GM18507 (cell line): ENCODE measurements around the gene GGACT.
"Not testable (repeated sequence)": the region's sequence is repeated elsewhere in the genome, so short reads cannot be mapped to it uniquely, and the experiment has no call there.

Experiments used
- DNase-seq: peaks from one replicate; pipeline ENCODE4 v3.0.0; 2011; ENCODE audit warnings: low read depth; ENCODE audit not compliant: insufficient read length; ENCODE audit errors: extremely low spot score
- FAIRE-seq: peaks from 2 replicates; lab custom pipeline; 2011; peaks lifted over from hg19 to GRCh38; lab: Jason Lieb, UNC

Gene GGACT

DNA sequence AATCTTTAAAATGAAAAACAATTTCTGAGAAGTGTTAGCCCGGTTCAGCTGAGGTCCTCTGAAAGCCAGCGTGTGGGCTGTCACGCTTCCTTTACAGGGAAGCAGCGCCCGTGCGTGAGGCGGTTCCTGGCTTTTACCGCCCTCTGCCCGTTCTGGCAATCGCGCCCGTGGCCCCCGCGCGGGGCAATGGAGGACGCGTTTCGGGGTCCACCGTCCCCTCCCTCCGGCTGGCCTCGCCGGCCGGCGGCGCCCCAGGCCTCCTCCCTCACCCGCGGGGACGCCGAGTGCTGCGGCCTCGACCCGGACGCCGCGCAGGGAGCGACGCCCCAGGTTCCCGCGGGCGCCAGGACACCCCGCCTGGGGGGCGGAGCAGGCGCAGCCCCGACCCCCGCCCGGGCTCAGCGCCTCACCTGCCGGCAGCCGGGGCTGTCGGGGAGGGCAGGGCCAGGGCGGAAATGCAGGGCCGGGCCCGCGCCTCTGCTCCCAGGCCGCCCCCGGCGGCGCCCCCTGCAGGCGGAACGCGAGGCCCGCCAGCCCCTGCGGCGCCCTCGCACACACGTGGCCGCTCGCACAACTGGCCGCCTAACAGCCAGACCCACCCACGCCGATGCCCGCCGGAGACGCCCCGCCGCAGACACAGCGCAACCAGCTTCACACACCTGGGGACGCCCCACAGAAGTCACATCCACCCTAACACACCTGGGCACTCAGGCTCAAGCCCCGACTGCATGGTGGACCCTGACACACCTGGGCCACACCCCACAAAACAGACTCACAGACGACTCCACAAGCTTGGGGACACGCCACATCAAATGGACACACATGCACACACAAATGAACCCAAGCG lies at the start of gene GGACT:
Gene GGACT (minus strand): TSS at position 459 of the 847 bp plus-strand sequence. CDS start 56,198 bp downstream, outside the sequence.
- DNase-seq: peak; percentile 84

DNA sequence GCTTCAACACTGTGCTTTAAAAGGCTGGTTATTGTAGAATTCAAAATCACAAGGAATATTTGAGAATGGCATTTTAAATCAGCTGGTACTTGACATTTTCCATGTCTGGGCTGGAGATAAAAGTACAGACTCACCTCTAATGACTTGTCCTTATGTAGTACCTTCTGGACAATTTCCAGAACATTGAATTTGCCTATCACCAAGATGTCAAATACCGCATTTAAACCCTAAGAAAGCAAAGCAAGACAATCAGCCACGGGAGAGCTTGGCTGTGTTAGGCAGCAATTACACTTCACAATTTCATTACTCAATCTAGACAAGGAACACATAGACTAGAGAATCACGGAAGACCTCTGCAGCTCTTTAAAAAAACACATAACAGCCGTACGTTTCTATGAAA lies 49.2 kb upstream of the GGACT start:
- no peak for FAIRE-seq
- no peak for DNase-seq

More for the DNA sequence above, at the start of gene GGACT:
- FAIRE-seq: peak; percentile 75

- no peak for DNase-seq
Observed at GRCh38 chr13:100637380-100637779, 48.8 kb upstream of the GGACT start.

DNA sequence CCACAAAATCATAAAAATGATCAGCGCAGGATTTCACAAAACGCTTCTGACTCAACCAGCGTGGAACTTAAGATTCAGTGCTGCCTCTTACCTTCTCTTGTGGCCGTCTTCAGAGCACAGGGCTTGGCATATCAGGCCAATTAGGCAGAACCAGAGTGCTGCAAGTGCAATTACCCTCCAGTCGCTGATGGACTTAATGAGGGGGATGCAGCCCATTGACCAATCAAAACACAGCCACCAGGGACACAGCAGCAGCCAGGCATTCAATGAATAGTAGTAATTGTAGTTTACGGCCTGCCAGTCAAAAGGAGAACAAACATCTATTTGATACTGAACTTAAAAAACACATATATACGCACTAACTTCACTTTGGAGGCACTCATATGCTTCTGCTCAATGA lies 47.9 kb upstream of the GGACT start:
- no peak for FAIRE-seq
- no peak for DNase-seq

More at GRCh38 chr13:100637380-100637779, 48.8 kb upstream of the GGACT start:
- FAIRE-seq: no peak

- DNase-seq (no peak), FAIRE-seq (no peak)
Observed at GRCh38 chr13:100636004-100636403, 47.4 kb upstream of the GGACT start.

DNA sequence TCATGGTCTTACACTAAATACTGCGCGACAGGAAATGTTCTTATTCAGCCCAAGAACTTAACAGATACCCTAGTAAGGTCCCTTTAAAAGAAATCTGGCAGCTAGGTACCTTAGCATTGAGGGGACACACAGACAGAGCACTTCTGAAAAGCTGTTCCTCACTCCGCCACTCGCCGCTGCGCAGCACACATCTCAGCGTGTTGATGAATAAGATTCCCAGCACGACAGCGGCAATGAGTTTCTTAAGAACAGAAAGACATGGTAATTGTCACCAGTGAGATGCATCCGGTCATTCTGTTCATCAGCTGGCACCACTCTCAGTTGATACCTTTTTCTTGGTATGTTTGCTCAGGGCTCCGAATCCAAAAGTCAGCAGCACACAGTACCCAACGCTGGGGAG lies 46.1 kb upstream of the GGACT start:
- DNase-seq (no peak), FAIRE-seq (no peak)

GRCh38 chr13:100633461-100633860 lies 44.9 kb upstream of the GGACT start:
- no peak for DNase-seq
- no peak for FAIRE-seq

- DNase-seq (no peak), FAIRE-seq (no peak)
Observed at GRCh38 chr13:100630555-100630954, 42.0 kb upstream of the GGACT start.

GRCh38 chr13:100627120-100627519 lies 38.5 kb upstream of the GGACT start:
- FAIRE-seq (no peak), DNase-seq (no peak)

DNA sequence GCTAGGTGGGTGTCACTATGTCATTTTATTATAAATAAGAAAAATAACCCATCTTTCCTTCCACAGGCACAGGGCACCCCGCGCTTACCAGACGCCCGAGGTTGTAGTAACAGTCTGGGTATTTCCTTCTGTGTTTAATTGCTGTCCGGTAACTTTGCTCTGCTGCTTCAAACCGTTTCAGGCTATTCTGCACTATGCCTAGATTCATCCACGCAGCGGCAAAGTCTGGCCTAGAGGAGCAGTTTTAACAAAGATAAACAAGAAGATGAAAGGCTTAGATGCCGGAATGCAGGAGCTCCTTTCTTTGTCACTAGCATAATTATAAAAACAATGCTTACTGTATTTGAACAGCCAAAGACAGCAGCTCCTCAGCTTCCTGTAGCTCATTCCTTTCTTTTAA lies 36.9 kb upstream of the GGACT start:
- DNase-seq: no peak
- no peak for FAIRE-seq

DNA sequence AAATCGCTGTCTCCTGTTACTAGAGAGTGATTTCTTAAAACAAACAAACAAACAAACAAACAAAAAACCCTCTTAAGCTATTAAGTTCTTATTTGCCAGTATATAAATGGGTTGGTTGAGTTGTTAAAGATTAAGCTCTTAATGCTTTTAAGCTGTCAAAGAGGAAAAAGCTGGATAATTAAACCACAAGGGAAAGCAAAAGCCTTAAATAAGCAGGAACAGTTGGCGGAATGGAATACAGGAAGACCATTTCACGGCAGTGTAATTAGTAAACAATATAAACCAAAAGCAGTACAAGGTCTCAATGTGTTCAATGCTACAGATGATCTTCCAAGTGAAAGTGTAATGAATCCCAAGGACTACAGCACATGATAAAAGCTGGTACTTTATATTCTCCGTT lies 32.2 kb upstream of the GGACT start:
- FAIRE-seq (no peak), DNase-seq (no peak)

- FAIRE-seq: no peak
Observed at GRCh38 chr13:100619940-100620339, 31.4 kb upstream of the GGACT start.

GRCh38 chr13:100618897-100619296 lies 30.3 kb upstream of the GGACT start:
- DNase-seq, FAIRE-seq: not testable (repeated sequence)

More at GRCh38 chr13:100619940-100620339, 31.4 kb upstream of the GGACT start:
- no peak for DNase-seq

GRCh38 chr13:100613031-100613430 lies 24.4 kb upstream of the GGACT start:
- DNase-seq (no peak), FAIRE-seq (no peak)

DNA sequence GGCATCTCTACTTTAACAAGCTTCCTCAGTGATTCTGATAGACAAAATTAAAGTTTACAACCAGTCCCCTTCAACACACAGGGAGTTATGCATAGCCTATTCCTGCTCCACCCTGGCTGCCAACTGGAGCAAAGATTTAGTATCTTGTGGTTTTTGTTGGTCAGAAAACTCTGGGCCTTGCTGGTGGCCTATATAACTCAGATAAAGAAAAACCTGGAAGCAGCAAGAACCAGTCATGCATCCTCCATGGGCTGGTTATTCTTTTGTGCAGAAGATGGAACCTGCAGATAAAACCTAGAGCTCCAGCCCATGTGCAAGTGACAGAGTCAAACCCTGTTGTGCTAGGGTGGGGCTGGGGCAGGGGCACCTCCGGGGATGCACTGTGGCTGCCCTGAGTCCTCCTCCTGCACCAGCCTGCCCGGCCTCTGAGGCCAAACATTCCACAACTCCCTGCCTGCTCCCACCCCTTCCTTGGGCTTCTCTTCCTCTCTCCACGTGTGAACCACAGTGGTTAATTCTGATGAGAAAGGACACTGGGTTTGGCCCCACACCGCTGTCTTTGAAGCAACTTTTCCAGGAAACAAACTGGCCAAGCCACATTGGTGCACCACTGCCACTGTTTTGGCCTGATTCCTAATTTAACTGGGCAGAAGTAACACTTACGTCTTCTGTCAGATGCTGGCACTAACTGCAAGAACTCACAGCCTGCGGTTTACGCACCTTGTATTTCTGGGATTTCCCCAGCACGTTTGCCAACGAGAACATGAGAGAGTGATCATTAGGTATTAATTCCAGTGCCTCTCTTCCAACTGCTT lies 23.3 kb upstream of the GGACT start:
- DNase-seq: no peak
- FAIRE-seq: peak; percentile 83

GRCh38 chr13:100610391-100611347 lies 22.1 kb upstream of the GGACT start:
- no peak for DNase-seq
- no peak for FAIRE-seq

DNA sequence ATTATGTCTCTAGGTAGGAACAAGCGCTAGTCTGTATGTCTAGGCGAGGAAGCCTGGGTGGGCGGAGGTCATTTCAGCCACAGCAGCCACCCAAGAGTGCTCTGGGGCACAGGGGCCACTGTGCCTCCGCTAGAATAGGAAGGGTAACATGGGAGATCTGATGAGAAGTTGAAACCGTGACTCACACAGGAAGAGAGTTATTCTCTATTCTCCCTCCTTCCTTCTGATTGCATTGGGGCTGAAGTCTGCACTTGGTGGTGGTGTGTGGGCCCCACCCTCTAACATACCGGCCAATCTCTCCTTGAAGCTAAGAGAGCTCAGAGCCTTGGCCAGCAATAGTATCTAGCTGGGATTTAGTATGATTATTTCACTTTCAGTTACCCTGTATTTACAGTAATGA lies 20.3 kb upstream of the GGACT start:
- peak; percentile 97 for FAIRE-seq

GRCh38 chr13:100608489-100608888 lies 19.9 kb upstream of the GGACT start:
- DNase-seq: no peak
- no peak for FAIRE-seq

More for the DNA sequence above, 20.3 kb upstream of the GGACT start:
- peak; percentile 60 for DNase-seq

DNA sequence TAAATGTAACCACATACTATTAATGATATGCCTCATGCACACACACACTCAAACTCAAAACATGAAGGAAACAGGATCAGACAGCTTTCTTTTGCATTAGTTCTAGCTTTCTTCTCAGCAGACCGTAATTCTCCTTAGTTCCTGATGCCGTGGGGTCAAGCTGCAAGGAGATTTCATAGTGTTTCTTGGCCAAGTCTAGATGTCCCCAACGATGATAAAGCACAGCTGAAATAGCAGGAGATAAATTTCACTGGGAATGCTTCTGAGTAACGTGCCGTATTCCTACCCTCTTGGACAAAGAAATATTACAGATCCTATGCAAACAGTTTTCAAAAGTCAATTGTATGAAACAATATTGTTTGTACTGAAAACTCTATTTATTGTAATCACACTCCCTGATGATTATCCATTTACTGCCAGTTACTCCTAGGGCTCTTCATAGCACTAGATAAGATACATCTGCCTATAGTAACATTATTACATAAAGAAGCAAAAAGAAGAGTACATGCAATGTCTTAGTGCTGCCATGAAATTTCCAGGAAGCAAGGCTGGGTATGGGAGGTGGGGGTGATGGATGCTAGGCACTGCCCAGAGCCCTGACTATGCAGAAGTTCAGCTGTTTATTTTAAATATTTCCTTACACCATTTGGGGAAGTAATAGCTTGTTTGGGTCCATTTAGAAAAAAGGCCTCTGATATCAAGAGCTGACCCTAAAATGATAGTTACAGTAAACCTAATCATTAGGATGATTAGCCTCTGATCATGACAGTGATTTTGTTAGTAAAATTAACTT lies 16.5 kb upstream of the GGACT start:
- FAIRE-seq (no peak), DNase-seq (no peak)
